HG03558 (cell line): ENCODE results near the gene PID1.

ENCODE experiments used
- ATAC-seq: cut with Tn5 transposase; IDR thresholded peaks from one replicate; pipeline ENCODE4 v1.9.1; 2021; ENCODE audit warnings: moderate number of reproducible peaks; ENCODE audit not compliant: unreplicated experiment; ENCODE audit errors: extremely low read depth

The PID1 gene

DNA sequence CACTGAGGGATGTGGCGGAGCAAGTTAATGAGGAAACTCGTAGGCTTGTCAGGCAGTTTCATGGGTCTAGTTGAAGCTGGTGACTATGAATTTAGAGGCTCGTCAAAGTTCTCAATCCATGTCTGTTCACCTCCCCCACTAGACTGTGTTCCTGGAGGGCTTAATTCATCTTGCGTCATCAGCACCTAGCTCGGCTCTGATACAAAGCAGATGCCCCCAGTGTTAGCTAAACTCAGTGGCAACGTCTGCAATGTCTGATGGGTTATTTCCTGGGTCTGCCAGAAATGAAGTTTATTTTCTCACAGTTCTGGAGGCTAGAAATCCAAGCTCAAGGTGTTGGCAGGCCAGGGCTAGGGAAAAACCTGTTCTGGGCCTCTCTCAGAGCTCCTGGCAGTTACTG lies 140.6 kb downstream of the PID1 start:
- ATAC-seq = no peak

- no peak for ATAC-seq
Measured at GRCh38 chr2:229129738-229130371, 141.2 kb downstream of the PID1 start.

DNA sequence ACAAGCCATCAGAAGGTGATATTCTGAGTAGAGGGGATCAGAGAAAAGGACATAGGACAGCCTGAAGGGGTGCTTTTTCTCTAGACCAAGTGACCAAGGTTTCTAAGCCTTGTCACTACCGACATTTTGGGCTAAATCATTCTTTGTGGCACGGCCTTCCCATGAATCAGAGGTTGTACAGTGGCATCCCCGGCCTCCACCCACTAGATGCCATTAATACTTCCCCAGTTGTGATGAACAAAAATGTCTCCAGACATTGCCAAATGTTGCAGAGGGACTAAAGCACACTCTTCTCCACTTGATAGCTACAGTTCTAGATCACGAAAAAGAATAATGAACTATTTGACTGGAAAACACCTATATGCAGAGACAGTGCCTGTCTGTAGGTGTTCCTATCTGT lies 143.6 kb downstream of the PID1 start:
- no peak for ATAC-seq

DNA sequence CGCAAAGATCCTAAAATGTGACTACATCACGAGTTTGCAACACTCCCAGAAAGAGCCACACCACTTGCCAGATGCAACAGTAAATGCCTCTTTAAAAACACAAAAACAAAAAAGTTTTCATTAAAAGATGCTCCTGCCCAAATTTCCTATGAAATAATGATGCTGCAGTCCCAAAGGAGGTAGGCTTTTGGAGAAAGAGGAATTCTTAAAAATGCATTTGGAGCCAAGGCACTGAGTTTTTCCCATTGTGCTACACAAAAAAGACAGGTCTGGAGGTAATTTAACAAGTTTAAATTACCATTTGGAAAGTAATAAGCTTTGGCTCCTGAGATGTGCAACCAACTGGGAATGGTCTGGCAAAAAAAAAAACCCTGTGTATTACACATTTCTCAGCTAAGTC lies 145.0 kb downstream of the PID1 start:
- ATAC-seq = no peak

DNA sequence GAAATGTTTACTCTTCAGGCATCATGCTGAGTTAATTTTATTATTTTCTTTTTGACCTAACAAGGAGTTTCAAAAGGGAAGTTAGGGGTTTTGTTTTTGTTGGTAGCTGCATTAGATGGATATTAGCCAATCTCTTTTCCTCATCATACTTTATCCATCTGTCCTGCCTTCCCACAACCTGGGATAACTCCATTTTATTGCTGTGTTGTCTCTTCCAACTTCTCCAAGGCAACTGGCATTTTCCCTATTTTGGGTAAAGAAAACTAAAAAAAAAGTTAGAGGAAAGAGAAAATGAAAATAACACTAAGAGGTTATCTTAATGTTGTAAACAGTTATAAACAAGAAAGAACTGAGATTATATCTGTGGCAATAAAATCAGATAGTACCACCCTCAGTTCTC lies 147.0 kb downstream of the PID1 start:
- no peak for ATAC-seq

- no peak for ATAC-seq
Measured at GRCh38 chr2:229118927-229119326, 152.2 kb downstream of the PID1 start.

- ATAC-seq = no peak
Measured at GRCh38 chr2:229118336-229118735, 152.8 kb downstream of the PID1 start.

DNA sequence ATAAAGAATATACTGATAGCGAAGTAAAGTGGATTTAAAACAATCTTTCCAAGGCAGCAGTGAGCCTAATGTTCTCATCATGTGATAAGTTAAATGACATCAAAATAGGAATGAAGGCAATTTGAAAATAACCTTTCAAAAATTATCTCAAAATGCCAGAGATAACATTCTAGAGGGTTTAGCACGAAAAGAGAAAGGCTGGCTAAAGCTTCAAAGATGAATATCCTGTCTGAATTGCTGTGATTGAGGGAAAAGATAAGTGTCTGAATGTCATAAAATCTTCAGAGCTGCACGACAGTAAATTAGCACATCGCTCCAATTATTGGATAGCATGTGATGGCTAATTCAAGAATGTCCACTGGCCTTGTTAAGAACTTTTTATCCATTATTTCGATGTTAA lies 159.3 kb downstream of the PID1 start:
- ATAC-seq = no peak

DNA sequence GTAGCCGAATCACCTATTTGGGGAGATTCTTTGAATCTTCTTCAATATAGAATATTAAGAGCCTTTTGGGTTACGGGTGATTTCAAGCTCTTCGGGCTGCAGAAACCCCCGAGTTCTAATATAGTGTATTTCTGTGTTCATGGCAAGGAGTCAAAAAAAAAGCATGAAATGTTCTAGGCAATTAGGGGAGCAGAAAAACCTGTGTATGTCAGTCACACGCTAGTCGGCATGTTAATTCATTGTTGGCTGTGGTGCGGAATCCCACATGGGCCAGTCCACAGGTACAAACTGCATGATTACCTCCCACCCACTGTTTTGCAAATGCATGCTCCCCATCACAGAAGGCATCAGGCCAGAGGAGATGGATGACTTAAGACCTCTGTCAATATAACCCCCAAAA lies 161.9 kb downstream of the PID1 start:
- ATAC-seq = no peak

- no peak for ATAC-seq
Measured at GRCh38 chr2:229107601-229108000, 163.5 kb downstream of the PID1 start.

- ATAC-seq = no peak
Measured at GRCh38 chr2:229104974-229105387, 166.1 kb downstream of the PID1 start.

DNA sequence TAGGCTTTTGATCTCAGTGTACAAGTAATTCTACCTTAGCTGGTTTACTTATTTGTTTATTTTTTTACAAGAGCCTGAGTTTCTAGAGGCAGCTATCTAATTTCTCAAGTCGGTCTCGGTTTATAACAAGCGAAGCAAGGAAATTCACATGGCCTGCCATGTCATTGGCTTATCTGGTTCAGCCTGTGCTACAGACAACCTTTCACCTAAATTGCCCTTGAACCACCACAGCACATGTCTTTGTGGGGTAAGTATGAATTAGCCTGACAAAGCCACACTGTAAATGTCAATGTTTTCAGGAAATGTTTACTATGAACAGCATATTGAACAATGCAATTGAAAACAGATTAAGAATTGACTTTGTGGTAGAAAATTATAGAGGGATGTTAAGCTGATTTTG lies 167.1 kb downstream of the PID1 start:
- ATAC-seq = no peak

DNA sequence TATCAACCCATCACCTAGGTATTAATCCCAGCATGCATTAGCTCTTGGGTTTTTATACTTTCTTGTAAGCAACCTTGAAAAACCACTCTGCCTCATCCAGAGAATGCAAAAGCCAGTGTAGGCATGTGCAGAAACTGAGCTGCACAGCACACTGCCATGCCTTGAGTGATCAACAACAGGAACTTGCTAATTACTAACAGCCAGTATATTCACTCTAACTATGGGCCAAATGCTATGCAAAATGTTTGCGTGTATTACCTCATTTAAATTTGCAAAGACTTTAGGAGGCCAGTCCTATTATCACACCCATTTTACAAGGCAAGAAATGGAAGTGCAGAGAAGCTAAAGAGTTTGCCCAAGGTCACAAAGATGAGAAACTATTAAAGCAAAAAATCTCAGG lies 169.8 kb downstream of the PID1 start:
- ATAC-seq = no peak

DNA sequence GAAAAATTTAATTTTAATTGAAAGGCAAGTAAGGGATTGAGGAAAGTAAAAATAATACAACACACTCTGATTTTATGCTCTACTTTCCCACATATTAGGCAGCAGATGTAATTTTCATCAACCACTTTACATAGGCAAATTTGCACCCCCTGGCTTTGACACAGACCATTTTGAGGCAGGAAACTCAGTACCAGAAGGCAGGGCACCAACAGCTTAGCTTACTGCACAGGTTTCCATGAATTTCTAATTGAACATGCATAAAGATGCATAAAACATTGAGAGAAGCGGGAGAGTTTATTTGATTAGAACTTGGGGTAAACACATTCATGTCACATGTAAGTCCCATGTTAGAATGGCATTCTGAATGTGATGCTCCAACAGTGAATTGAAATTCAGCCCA lies 171.9 kb downstream of the PID1 start:
- no peak for ATAC-seq

- no peak for ATAC-seq
Measured at GRCh38 chr2:229098801-229099200, 172.3 kb downstream of the PID1 start.

GRCh38 chr2:229096409-229097066 lies 174.5 kb downstream of the PID1 start:
- ATAC-seq = no peak

DNA sequence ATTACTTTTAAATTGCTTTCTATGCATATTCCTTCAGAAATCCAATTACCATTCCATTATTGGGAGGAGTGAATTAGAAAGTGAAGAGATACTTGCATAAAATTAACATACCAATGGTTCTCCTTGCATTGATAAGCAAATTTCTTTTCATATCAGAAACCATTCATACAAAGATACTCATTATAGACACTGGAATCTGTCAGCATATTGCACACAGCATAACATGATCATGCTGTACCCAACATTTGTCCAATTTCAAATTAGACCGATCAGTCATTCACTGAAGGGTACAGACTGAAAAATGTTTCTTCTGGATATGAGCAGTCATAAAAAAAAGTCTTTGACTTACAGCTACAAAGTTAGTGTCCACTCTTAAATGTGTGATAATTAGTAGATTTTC lies 175.6 kb downstream of the PID1 start:
- ATAC-seq = no peak

- no peak for ATAC-seq
Measured at GRCh38 chr2:229090225-229090624, 180.9 kb downstream of the PID1 start.

DNA sequence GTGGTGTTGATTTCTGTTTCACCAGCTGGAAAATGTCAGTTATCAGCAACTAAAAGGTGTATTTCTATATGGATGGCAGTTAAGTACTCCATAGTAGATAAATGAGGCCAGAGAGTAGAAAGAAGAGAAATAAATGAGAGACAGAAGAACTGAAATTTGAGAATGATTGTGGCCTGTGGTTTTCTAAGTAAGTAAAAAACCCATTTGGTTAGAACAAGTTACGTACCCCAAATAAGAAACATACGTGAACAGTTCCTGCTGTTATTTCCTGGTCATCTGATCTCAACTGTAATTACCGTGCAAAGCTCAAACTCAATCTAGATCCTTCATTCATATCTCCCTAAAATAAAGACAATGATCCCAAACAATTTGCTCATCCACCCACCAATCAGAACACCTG lies 181.3 kb downstream of the PID1 start:
- no peak for ATAC-seq

DNA sequence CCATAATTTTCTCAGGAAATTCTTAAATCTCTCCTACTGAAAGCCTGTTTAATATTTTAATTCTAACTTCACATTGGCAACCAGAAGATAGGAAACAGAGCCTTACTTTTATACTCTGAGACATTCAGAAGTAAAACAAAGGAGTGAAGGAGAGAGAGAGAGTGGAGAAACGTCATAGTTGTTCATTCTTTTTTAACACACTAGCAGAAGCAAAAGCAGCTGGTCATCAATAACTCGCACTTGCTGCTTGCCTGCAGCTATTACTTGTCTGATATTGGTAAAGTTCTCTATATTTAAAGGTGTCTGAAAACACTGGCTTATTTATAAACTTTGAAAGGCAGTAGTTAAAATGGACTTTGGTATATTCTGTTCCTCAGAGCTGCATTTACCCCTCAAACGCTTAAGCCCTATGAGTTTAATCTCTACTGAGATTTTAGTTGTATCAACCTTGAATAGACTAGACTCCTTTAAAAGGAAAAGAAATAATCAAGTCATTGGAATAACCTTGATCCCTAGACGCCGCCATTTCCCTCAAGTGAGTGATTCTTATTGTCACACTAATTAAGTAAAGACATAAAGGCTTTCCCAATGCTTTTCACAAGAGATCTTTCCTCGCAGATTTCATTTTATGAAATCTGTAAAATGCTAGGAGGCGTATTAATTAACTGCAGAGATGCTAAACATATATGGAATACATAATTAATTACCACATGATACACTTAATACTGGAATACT lies 182.0 kb downstream of the PID1 start:
- no peak for ATAC-seq

DNA sequence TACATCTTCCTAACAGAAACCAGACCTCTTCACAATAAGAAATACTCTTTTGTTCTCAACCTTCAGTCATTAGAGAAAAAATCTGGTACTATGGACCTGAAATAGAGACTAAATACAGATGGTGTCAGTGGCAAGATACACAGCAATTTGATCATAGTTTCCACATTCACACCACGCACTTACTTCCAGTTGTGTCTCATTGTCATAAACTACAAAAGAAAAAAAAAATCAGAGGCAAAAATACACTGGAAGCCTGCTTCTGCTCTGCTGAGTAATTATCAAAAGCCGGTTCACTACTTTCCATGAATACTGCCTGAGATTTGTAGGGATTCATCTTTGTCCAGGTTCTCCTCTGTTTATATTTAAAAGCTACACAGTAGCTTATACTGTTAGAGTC lies 182.6 kb downstream of the PID1 start:
- ATAC-seq = no peak
